Left kidney (tissue), 2 donors: ENCODE measurements around the gene RICTOR. TPM values are rescaled to one million over a fixed set of nuclear protein-coding genes. Genes with fewer than 3 reads are reported as not detected.
"Not testable (repeated sequence)": the region's sequence is repeated elsewhere in the genome, so short reads cannot be mapped to it uniquely, and the experiment has no call there.

Experiments
- DNase-seq: peaks from one replicate; pipeline ENCODE4 v3.0.0-alpha.2; 2013
- polyA plus RNA-seq: library from polyadenylated mRNA; unstranded; fragments of 120-200 nt; gene quantifications from one replicate; pipeline ENCODE4 v1.2.1, GENCODE V29; 2013; ENCODE audit not compliant: insufficient read length

The RICTOR gene
- polyA plus RNA-seq, 1 donor = 33.0 TPM

- DNase-seq = no peak
These were observed 18.3 kb downstream of the RICTOR start for GRCh38 chr5:39055768-39056398.

- no peak for DNase-seq
These were observed 19.0 kb downstream of the RICTOR start for GRCh38 chr5:39055027-39055767.

GRCh38 chr5:39053189-39053588 lies 21.0 kb downstream of the RICTOR start:
- no peak for DNase-seq

- no peak for DNase-seq
These were observed 22.1 kb downstream of the RICTOR start for GRCh38 chr5:39052141-39052540.

GRCh38 chr5:39049315-39049714 lies 24.9 kb downstream of the RICTOR start:
- DNase-seq = no peak

- no peak for DNase-seq
These were observed 33.3 kb downstream of the RICTOR start for GRCh38 chr5:39040875-39041274.

GRCh38 chr5:39034493-39034892 lies 39.7 kb downstream of the RICTOR start:
- not testable (repeated sequence) for DNase-seq

GRCh38 chr5:39031041-39031440 lies 43.2 kb downstream of the RICTOR start:
- DNase-seq = no peak

- DNase-seq = no peak
These were observed 48.7 kb downstream of the RICTOR start for GRCh38 chr5:39025456-39025855.

GRCh38 chr5:39024884-39025283 lies 49.3 kb downstream of the RICTOR start:
- no peak for DNase-seq

GRCh38 chr5:39024005-39024404 lies 50.2 kb downstream of the RICTOR start:
- no peak for DNase-seq

- no peak for DNase-seq
These were observed 51.1 kb downstream of the RICTOR start for GRCh38 chr5:39023121-39023520.

- DNase-seq = no peak
These were observed 52.0 kb downstream of the RICTOR start for GRCh38 chr5:39022151-39022550.

- no peak for DNase-seq
These were observed 52.8 kb downstream of the RICTOR start for GRCh38 chr5:39021413-39021812.

- no peak for DNase-seq
These were observed 53.7 kb downstream of the RICTOR start for GRCh38 chr5:39020458-39020857.

GRCh38 chr5:39019254-39019653 lies 54.9 kb downstream of the RICTOR start:
- DNase-seq = no peak

GRCh38 chr5:39017504-39017903 lies 56.7 kb downstream of the RICTOR start:
- DNase-seq = no peak

GRCh38 chr5:39016587-39017275 lies 57.5 kb downstream of the RICTOR start:
- no peak for DNase-seq

GRCh38 chr5:39015743-39016586 lies 58.2 kb downstream of the RICTOR start:
- DNase-seq = no peak

GRCh38 chr5:39014561-39014960 lies 59.6 kb downstream of the RICTOR start:
- no peak for DNase-seq

GRCh38 chr5:39013938-39014337 lies 60.3 kb downstream of the RICTOR start:
- DNase-seq = no peak

GRCh38 chr5:39010958-39011357 lies 63.2 kb downstream of the RICTOR start:
- DNase-seq = not testable (repeated sequence)
